Neural cell (in vitro differentiated cells): ENCODE results near the gene MYOM1. TPM values are rescaled to one million over a fixed set of nuclear protein-coding genes. Genes with fewer than 3 reads are reported as not detected.

Experiments used
- H2AFZ ChIP-seq: fragments of 200-600, 300-800 bp; sonication (generic), shearing (Covaris generic); 2 replicates; pipeline ENCODE4 v1.6.0; 2014; ENCODE audit warnings: low read depth, mild to moderate bottlenecking, antibody characterized with exemption, low read length, moderate library complexity
- H3F3A ChIP-seq: fragments of 200-600 bp; shearing (Covaris generic); 2 replicates; pipeline ENCODE4 v1.6.1; 2016; ENCODE audit warnings: mild to moderate bottlenecking, moderate library complexity, mixed read lengths, antibody characterized with exemption, low read length; ENCODE audit not compliant: insufficient read depth, poor library complexity, severe bottlenecking
- H3K27ac ChIP-seq: fragments of 200-600, 300-800 bp; sonication (generic), shearing (Covaris generic); 2 replicates; pipeline ENCODE4 v1.5.1; 2014; ENCODE audit warnings: mild to moderate bottlenecking, low read length, moderate library complexity
- H3K27me3 ChIP-seq: fragments of 300-800, 200-600 bp; sonication (generic), shearing (Covaris generic); 2 replicates; pipeline ENCODE4 v1.6.0; 2014; ENCODE audit warnings: mild to moderate bottlenecking, low read depth, low read length, moderate library complexity; ENCODE audit not compliant: insufficient read depth
- H3K36me3 ChIP-seq: fragments of 300-800, 200-600 bp; sonication (generic), shearing (Covaris generic); 2 replicates; pipeline ENCODE4 v1.5.1; 2014; ENCODE audit warnings: mild to moderate bottlenecking, antibody characterized with exemption, low read length, moderate library complexity; ENCODE audit not compliant: insufficient read depth
- H3K4me2 ChIP-seq: fragments of 300-800, 200-600 bp; sonication (generic), shearing (Covaris generic); 2 replicates; pipeline ENCODE4 v1.6.0; 2014; ENCODE audit warnings: mild to moderate bottlenecking, low read length
- H3K4me3 ChIP-seq: fragments of 300-800, 200-600 bp; sonication (generic), shearing (Covaris generic); 2 replicates; pipeline ENCODE4 v1.5.1; 2014; ENCODE audit warnings: mild to moderate bottlenecking, low read length, moderate library complexity
- H3K79me2 ChIP-seq: fragments of 200-600 bp; shearing (Covaris generic); replicated peaks from 2 replicates; pipeline ENCODE4 v1.6.0; 2014; ENCODE audit warnings: mild to moderate bottlenecking, low read length, moderate library complexity; ENCODE audit not compliant: insufficient read depth
- H3K9ac ChIP-seq: fragments of 300-800, 200-600 bp; sonication (generic), shearing (Covaris generic); 2 replicates; pipeline ENCODE4 v1.6.1; 2016; ENCODE audit warnings: mild to moderate bottlenecking, low read length, mixed read lengths
- H3K9me2 ChIP-seq: fragments of 200-600 bp; shearing (Covaris generic); 2 replicates; pipeline ENCODE4 v1.6.1; 2016; ENCODE audit warnings: mild to moderate bottlenecking, low read length, mixed read lengths; ENCODE audit not compliant: insufficient read depth
- H3K9me3 ChIP-seq: fragments of 200-600, 300-800 bp; sonication (generic), shearing (Covaris generic); 2 replicates; pipeline ENCODE4 v1.6.1; 2016; ENCODE audit warnings: mild to moderate bottlenecking, mixed run types, low read length, moderate library complexity, mixed read lengths
- H4K20me1 ChIP-seq: fragments of 200-600 bp; shearing (Covaris generic); 2 replicates; pipeline ENCODE4 v1.6.1; 2016; ENCODE audit warnings: mild to moderate bottlenecking, mixed run types; ENCODE audit not compliant: insufficient read depth
- CTCF ChIP-seq: fragments of 450-650 bp; IDR thresholded peaks from 2 replicates; pipeline ENCODE4 v1.5.1; 2014; ENCODE audit warnings: antibody characterized with exemption, mild to moderate bottlenecking, moderate library complexity; ENCODE audit not compliant: poor library complexity, severe bottlenecking
- EP300 ChIP-seq: fragments of 450-650 bp; conservative IDR thresholded peaks from 2 replicates; pipeline ENCODE4 v1.6.1; 2014; ENCODE audit warnings: antibody characterized with exemption, mild to moderate bottlenecking, moderate library complexity; ENCODE audit not compliant: poor library complexity, severe bottlenecking
- EZH2 ChIP-seq: fragments of 200-600, 300-800 bp; shearing (Covaris generic), sonication (generic); IDR thresholded peaks from 2 replicates; pipeline ENCODE4 v1.6.1; 2014; ENCODE audit warnings: antibody characterized with exemption, low read length, borderline replicate concordance, mild to moderate bottlenecking; ENCODE audit not compliant: insufficient read depth, poor library complexity, severe bottlenecking
- MXI1 ChIP-seq: fragments of 450-650 bp; conservative IDR thresholded peaks from 2 replicates; pipeline ENCODE4 v1.6.1; 2014; ENCODE audit warnings: antibody characterized with exemption, mild to moderate bottlenecking; ENCODE audit not compliant: poor library complexity, severe bottlenecking
- POLR2AphosphoS5 ChIP-seq: IDR thresholded peaks from 2 replicates; pipeline ENCODE4 v1.6.1; 2012
- RAD21 ChIP-seq: fragments of 450-650 bp; conservative IDR thresholded peaks from 2 replicates; pipeline ENCODE4 v1.6.1; 2014; ENCODE audit warnings: antibody characterized with exemption, mild to moderate bottlenecking, moderate library complexity
- REST ChIP-seq: IDR thresholded peaks from 2 replicates; pipeline ENCODE4 v1.6.1; 2012; ENCODE audit warnings: borderline replicate concordance
- SMC3 ChIP-seq: fragments of 450-650 bp; conservative IDR thresholded peaks from 2 replicates; pipeline ENCODE4 v1.6.1; 2014; ENCODE audit warnings: antibody characterized with exemption, mild to moderate bottlenecking, moderate library complexity; ENCODE audit not compliant: poor library complexity
- TAF1 ChIP-seq: IDR thresholded peaks from 2 replicates; pipeline ENCODE4 v1.6.1; 2012; ENCODE audit warnings: low read depth
- polyA plus RNA-seq: library from polyadenylated mRNA; depleted of rRNA; stranded (reverse); fragments of >200 nt; gene quantifications from 2 replicates; pipeline ENCODE4 v1.2.3, GENCODE V29; 2014

Gene MYOM1
- polyA plus RNA-seq, 1 donor from 2014 or later = 1.7 TPM

- Histone ChIP-seq H3K27ac (no peak overlapping the region), H3K36me3 (no peaks in the 10 kb centered on the region), H3F3A (no peaks in the 10 kb centered on the region), H3K79me2 (no peaks in the 10 kb centered on the region), H2AFZ (no peak overlapping the region), H3K27me3 (no peaks in the 10 kb centered on the region), H3K9me3 (no peaks in the 10 kb centered on the region), H3K4me3 (no peak overlapping the region), H3K9ac (no peak overlapping the region), H3K9me2 (no peaks in the 10 kb centered on the region), H4K20me1 (no peaks in the 10 kb centered on the region), H3K4me2 (no peak overlapping the region)
- TF ChIP-seq TAF1 (no peak), EP300 (no peak), EZH2 (no peak), SMC3 (no peak), REST (no peak), RAD21 (no peak), POLR2AphosphoS5 (no peak), MXI1 (no peak), CTCF (no peak)
Measured at GRCh38 chr18:3190610-3191009, 29.2 kb downstream of the MYOM1 start.

GRCh38 chr18:3189884-3190283 lies 29.9 kb downstream of the MYOM1 start:
- Histone ChIP-seq H3K9me2 (no peaks in the 10 kb centered on the region), H2AFZ (no peak overlapping the region), H3K27ac (no peak overlapping the region), H3K9ac (no peak overlapping the region), H3K27me3 (no peaks in the 10 kb centered on the region), H3K9me3 (no peaks in the 10 kb centered on the region), H3K4me2 (no peak overlapping the region), H3K4me3 (no peak overlapping the region), H3K79me2 (no peaks in the 10 kb centered on the region), H3F3A (no peaks in the 10 kb centered on the region), H3K36me3 (no peaks in the 10 kb centered on the region), H4K20me1 (no peaks in the 10 kb centered on the region)
- TF ChIP-seq EZH2 = no peak
- TF ChIP-seq SMC3 = no peak
